ENCODE measurements around the gene HDAC9.

DNA sequence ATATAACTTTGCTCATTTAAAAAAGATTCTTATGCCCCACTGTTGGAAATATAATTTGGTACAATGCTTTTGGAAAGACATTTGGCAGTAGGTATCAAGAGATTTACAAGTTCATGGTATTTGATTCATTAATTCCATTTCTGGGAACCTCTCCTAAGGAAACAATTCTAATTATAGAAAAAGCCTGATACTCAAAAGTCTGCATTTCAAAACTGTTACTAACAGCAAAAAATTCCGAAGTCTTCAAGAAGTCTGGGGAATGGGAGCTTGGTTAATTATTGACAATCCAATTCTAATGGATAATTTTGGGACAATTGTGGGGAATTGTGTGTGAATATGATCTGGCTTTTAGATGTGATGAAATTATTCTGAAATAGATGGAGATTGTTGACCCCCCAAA is 59.6 kb downstream of the HDAC9 start:
- TF ChIP-seq POLR2AphosphoS5 (IDR thresholded peaks at IDR 0.05; ENCODE audit: low read depth, low read length) (no peak), SIN3A (IDR thresholded peaks at IDR 0.05; ENCODE audit: borderline replicate concordance, insufficient read depth, low read depth, low read length) (no peak)
- TF ChIP-seq, protein P1, sequence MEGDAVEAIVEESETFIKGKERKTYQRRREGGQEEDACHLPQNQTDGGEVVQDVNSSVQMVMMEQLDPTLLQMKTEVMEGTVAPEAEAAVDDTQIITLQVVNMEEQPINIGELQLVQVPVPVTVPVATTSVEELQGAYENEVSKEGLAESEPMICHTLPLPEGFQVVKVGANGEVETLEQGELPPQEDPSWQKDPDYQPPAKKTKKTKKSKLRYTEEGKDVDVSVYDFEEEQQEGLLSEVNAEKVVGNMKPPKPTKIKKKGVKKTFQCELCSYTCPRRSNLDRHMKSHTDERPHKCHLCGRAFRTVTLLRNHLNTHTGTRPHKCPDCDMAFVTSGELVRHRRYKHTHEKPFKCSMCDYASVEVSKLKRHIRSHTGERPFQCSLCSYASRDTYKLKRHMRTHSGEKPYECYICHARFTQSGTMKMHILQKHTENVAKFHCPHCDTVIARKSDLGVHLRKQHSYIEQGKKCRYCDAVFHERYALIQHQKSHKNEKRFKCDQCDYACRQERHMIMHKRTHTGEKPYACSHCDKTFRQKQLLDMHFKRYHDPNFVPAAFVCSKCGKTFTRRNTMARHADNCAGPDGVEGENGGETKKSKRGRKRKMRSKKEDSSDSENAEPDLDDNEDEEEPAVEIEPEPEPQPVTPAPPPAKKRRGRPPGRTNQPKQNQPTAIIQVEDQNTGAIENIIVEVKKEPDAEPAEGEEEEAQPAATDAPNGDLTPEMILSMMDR (IDR thresholded peaks at IDR 0.05): no peak
- TF ChIP-seq, protein P2, sequence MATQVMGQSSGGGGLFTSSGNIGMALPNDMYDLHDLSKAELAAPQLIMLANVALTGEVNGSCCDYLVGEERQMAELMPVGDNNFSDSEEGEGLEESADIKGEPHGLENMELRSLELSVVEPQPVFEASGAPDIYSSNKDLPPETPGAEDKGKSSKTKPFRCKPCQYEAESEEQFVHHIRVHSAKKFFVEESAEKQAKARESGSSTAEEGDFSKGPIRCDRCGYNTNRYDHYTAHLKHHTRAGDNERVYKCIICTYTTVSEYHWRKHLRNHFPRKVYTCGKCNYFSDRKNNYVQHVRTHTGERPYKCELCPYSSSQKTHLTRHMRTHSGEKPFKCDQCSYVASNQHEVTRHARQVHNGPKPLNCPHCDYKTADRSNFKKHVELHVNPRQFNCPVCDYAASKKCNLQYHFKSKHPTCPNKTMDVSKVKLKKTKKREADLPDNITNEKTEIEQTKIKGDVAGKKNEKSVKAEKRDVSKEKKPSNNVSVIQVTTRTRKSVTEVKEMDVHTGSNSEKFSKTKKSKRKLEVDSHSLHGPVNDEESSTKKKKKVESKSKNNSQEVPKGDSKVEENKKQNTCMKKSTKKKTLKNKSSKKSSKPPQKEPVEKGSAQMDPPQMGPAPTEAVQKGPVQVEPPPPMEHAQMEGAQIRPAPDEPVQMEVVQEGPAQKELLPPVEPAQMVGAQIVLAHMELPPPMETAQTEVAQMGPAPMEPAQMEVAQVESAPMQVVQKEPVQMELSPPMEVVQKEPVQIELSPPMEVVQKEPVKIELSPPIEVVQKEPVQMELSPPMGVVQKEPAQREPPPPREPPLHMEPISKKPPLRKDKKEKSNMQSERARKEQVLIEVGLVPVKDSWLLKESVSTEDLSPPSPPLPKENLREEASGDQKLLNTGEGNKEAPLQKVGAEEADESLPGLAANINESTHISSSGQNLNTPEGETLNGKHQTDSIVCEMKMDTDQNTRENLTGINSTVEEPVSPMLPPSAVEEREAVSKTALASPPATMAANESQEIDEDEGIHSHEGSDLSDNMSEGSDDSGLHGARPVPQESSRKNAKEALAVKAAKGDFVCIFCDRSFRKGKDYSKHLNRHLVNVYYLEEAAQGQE (IDR thresholded peaks at IDR 0.05; ENCODE audit: insufficient read depth in 1 of 2, low read depth in 2 of 2, low read length in 1 of 2): no peak
